KG1 (cell line): Measurements from ENCODE around the gene SAMM50.

ENCODE experiments used
- DNase-seq: peaks from one replicate; lab custom pipeline; 2025; lab: John Stamatoyannopoulos, UW

SAMM50 gene

GRCh38 chr22:43955040-43955882, at the start of gene SAMM50:
Gene SAMM50, plus strand, starts transcription at chr22:43955442. Its CDS starts 136 bp downstream, at chr22:43955578.
- DNase-seq = peak; percentile 89

DNA sequence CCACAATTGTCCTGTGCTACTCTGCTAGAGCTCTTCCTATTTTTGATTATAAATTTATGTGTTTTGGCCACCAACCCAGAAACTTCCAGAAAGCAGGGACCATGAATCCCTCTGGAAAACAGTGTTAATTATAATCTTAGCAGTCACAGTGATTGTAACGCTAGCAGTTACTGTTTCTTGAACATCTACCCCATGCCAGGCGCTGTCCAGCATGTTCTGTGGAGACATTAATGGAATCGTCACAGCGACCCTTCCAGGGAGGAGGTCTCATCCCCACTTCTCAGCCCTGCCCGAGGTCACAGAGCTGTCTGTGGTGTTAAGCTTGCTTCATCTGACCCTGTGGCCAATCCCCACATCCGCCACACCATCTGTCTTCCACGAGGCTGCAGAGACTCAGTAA, 49.6 kb upstream of the SAMM50 start:
- no peak for DNase-seq

- no peak for DNase-seq
These were observed 45.5 kb upstream of the SAMM50 start for GRCh38 chr22:43909708-43910107.

DNA sequence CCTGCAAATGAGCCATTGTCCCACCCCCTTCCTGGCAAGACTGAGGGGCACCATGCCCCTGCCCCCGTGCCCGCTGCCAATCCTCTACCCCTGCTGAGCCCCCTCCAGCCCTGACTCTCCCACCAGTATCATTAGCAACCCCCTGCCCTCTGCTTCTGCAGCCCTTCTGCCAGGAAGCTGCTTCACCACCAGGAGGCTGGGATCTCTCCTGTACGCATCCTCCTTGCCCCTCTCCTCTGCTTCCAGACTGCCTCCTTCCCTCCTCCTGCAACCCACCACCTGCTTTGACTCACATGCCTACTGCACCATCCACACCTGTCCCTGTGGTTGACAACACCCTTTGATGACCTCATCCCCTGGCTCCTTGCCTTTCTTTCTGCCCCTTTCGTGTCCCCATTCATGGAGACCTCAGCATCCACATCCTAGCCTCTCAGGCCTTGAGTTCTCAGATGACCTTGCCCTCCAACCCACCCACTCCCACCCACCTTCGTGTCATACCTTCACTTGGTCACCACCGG, 45.0 kb upstream of the SAMM50 start:
- DNase-seq = no peak

DNA sequence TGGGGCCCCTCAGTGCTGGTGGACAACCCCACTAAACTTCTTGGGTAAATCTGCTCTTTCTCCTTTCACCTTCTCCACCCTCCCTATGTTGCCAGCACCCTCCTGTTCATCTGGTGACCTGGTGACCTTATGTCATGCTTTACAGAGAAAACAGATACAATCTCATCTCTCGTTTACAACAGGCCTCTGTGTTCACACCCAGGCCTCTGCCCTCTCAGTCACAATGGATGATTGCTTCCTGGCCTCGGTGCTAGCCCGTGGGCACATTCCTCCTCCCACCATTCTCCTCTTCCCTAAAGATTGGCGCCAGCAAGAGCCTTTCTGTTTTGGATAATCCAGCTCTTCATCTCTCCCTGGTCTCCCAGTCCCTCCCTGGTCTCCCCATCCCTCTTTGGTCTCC, 43.9 kb upstream of the SAMM50 start:
- no peak for DNase-seq

DNA sequence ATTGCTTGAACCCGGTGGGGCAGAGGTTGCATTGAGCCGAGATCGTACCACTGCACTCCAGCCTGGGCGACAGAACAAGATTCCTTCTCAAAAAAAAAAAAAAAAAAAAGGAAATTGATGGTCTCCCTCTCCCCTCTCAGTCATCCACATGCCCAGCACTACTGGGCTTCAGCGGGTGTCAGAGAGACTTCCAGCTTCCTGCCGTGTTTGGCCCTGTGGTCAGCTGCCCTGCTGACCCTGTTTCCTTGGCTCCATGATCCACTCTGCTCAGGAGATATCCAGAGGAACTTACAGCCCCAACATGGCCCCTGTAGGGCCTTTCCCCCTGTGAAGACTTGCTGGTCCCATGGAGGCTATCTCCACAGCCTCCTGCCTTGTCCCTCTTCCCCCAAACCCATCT, 37.7 kb upstream of the SAMM50 start:
- DNase-seq = no peak

GRCh38 chr22:43919106-43919973, 35.9 kb upstream of the SAMM50 start:
- no peak for DNase-seq

GRCh38 chr22:43921370-43921769, 33.9 kb upstream of the SAMM50 start:
- no peak for DNase-seq

GRCh38 chr22:43922123-43922522, 33.1 kb upstream of the SAMM50 start:
- DNase-seq = no peak

GRCh38 chr22:43923191-43923590, 32.1 kb upstream of the SAMM50 start:
- peak; percentile 25 for DNase-seq

DNA sequence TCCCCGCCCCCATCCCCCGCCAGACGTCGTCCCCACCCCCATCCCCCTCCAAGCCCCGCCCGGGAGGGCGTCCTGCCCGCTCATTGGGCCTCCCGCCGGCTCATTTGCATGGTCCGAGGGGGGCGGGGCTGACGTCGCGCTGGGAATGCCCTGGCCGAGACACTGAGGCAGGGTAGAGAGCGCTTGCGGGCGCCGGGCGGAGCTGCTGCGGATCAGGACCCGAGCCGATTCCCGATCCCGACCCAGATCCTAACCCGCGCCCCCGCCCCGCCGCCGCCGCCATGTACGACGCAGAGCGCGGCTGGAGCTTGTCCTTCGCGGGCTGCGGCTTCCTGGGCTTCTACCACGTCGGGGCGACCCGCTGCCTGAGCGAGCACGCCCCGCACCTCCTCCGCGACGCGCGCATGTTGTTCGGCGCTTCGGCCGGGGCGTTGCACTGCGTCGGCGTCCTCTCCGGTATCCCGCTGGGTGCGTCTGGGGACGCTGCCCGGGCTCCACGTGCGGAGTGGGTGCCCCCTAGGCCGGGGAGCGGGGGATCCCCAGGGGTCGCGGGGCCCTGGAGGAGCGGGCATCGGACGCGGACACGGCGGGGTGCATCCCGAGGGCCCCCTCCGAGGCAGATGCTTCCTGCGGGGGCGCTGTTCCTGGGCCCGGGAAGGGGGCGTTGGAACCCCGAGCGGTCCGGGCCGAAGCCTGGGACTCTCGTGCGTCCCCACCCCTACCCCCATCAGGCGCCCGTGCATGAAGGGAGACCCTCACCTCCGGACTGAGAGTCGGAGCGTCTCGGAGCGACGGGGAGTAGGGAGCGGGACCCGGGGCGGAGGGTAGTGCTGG, 31.4 kb upstream of the SAMM50 start, which contains the start of gene PNPLA3:
Gene PNPLA3 (plus strand): TSS at position 175 of the 834 bp plus-strand sequence. CDS start 107 bp downstream, at position 282.
- DNase-seq = peak; percentile 30

GRCh38 chr22:43924877-43925276, 30.4 kb upstream of the SAMM50 start:
- no peak for DNase-seq

DNA sequence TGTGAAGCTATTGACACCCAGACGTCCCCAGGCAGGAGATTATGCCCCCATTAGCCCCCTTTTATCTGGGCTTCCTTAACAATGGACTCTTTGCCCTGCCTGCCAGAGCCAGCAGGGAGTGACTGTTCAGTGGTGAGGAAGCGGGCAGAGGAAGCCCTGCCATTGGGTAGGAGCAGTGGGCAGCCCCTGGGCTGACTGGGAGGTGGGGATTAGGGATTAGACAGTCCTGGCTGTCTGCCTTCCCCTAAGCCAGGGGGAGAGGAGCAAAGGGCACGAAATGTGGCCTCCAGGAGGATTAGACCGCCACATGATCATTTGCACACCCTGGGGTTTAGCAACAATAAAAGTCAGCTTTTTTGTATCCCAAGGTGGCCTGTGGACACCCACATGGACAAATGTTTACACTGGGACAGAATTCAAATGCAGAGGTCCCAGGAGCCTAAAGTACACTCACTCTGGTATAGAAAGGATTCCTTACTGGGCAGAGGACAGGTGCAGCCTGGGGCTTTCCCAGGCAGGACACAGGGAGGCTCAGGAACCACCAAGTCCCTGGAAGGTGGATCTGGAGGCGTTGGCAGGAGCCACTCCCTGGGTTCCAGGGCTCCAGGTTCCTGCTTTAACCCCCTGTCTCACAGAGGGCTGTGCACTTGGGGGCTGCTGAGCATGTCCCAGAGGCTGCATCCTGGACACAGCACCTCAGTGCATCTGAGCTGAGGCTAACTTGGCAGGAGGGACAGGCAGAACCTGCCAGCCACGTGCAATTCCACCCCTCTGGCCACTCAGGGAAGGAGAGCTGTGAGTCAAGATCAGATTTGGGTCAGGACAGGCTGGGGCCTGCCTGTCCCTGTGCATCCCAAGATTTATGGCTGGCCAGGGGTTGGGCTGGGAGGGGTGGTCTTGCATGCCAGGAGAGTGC, 29.6 kb upstream of the SAMM50 start:
- no peak for DNase-seq

GRCh38 chr22:43926349-43926710, 28.9 kb upstream of the SAMM50 start:
- DNase-seq = no peak

GRCh38 chr22:43928468-43928867, 26.8 kb upstream of the SAMM50 start:
- no peak for DNase-seq

DNA sequence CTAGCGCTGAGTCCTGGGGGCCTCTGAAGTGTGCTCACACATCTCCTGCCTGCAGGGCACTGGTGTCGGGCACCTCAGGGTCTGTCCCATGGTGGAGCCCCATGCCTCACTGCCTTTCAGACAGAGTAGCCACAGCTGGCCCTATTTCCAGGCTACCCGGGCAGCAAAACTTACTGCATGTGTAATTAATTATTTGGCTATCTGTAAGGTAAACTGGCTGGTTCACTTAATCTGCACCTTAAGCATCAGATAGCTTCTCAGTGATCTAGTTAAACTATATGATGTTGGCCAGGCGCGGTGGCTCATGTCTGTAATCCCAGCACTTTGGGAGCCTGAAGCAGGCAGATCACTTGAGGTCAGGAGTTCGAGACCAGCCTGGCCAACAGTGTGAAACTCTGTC, 26.3 kb upstream of the SAMM50 start:
- no peak for DNase-seq

DNA sequence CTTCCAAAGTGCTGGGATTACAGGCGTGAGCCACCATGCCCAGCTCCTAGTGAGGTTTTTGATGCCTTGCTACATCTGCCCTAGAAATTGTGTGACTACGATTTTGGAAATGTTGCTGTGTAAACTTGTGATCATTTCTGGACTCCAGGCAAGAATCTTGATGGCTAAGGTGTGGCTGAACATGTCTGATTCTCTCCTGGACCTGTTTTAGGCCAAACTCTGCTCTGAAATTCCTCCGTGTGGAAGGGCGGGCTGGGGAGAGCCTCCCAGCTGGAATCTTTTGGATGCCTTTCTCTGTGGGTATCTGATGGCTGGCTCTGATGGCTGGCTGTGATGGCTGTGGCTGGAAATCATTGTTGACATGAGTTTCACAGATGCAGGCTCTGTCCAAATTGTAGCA, 23.5 kb upstream of the SAMM50 start:
- no peak for DNase-seq

DNA sequence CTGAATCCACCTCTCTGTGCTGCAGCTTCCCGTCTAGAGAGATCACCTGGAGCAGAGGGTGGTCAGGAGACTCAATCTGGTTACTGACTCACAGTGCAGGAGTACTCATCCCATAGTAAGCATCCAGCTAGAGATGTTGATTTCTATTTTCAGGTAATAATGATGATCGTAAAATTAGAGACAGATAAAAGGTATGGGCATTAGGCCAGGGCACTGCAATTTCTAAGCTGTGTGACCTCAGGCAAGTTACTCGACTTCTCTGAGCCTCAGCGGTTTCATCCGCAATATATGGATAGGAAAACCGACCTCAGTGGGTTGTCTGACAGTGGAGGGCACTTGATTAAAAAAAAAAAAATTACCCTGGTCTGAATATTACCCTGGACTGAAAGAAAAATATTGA, 13.8 kb upstream of the SAMM50 start:
- DNase-seq = no peak

- DNase-seq = no peak
These were observed 10.4 kb upstream of the SAMM50 start for GRCh38 chr22:43944670-43945430.
